GM12872 (cell line): Measurements from ENCODE around the gene PDX1.

Experiments used
- TF ChIP-seq, protein P1 (sequence below): IDR thresholded peaks from 3 replicates; pipeline ENCODE4 v1.5.1; 2011; ENCODE audit warnings: low read depth, mild to moderate bottlenecking, low read length, moderate library complexity; ENCODE audit not compliant: insufficient read depth

The PDX1 gene

DNA sequence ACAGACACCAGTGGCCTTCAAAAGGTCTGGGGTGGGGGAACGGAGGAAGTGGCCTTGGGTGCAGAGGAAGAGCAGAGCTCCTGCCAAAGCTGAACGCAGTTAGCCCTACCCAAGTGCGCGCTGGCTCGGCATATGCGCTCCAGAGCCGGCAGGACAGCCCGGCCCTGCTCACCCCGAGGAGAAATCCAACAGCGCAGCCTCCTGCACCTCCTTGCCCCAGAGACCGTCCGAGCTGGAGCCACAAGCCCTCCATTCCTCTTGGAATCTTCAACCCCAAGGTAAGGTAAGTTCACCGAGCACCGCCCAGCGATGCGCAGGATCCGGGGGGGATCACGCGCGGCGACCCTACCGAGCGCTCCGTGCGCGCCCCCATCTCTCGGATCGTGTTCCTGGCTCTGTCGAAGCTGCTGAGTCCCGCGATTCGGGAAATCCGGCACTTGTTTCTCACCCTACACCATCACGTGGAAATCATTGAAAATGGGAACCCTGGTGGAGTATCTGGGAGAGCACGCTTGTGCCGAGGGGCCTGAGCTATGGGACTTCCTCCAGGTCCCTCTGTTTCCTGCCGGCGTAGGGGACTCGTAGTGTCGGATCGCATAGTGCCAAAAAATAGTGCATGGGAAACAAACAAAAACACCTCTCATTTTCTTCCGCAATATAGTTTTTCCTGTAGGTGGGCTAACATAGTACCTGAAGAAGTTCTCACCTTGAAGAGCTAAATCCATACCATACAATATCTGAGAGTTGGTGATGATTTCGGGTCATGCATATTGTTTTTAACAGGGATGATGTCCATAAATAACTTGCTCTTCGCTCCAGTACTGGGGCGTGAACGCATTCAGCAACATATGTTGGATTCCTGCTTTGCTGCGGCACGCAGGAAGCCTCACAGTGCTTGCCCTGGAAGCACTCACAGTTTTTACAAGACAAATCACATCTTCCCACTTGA is 9.3 kb downstream of the PDX1 start:
- TF ChIP-seq, protein P1, sequence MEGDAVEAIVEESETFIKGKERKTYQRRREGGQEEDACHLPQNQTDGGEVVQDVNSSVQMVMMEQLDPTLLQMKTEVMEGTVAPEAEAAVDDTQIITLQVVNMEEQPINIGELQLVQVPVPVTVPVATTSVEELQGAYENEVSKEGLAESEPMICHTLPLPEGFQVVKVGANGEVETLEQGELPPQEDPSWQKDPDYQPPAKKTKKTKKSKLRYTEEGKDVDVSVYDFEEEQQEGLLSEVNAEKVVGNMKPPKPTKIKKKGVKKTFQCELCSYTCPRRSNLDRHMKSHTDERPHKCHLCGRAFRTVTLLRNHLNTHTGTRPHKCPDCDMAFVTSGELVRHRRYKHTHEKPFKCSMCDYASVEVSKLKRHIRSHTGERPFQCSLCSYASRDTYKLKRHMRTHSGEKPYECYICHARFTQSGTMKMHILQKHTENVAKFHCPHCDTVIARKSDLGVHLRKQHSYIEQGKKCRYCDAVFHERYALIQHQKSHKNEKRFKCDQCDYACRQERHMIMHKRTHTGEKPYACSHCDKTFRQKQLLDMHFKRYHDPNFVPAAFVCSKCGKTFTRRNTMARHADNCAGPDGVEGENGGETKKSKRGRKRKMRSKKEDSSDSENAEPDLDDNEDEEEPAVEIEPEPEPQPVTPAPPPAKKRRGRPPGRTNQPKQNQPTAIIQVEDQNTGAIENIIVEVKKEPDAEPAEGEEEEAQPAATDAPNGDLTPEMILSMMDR, result no peak

GRCh38 chr13:27929868-27930267 is 10.1 kb downstream of the PDX1 start:
- TF ChIP-seq, protein P1, result no peak

DNA sequence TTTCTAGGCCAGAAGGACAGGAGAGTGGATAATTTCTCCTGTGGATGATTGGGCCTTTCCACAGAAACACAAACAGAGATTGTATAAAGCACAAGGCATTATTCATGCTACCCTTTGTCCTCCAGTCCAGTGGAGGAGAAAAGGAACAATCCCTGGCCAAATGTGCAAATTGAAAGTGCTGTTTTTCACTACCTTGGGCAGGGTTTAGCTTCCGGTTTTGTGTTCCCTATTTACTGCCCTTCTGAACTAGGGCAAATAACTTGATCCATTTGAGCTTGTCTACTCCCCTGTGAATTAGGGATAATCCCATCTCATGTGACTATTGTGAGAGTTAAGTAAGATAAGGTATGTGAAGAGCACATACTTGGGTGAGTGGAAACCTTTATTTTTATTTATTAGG is 13.3 kb downstream of the PDX1 start:
- TF ChIP-seq, protein P1, result no peak

DNA sequence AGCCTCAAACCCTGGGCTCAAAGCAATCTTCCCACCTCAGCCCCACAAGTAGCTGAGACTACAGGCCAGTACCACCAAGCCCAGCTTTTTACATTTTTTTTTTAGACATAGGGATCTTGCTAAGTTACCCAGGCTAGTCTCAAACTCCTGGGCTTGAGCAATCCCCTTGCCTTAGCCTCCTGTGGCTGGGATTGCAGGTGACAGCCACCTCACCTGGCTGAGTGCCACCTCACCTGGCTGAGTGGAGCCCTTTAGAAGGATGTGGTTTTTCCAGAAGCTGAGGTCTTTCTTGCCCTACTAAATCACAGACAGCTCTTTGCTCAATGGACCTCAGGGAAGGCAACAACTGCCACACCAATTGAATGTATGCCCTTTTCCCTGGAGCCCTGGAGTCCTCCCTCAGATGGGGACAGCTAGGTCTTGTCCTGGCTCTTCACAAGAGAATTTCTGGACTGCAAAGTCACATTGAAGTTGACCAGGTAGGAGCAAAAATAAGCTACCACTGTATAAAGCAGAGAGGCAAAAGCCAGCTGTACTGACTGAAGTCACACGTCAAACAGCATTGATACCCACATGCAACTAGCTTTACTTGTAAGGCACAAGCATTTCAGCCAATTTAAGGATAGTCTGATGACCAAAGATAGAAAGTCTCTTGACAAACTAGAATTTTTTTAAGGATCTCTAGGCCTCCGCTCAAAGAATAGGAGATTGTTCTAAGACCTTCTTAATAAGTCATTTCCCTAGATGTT is 14.0 kb downstream of the PDX1 start:
- TF ChIP-seq, protein P1, result no peak

DNA sequence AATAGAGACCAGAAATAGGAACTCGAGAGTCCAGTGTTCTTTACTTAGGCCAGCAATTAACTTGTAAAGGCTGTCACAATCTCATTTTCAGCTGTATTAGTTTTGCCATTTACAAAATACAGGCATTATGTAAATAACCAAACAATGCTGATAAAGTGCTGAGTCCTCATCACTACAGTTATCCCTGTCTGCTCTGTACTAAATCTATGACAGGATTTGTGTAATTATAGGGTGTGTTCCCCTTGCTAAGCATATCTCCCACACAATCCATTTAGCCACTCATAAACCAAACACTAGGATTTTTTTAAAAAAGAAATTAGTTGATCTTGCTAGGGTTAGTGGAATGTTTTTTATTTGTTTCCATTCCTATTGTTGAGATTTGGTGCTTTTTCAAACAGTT is 23.2 kb downstream of the PDX1 start:
- TF ChIP-seq, protein P1, result no peak

DNA sequence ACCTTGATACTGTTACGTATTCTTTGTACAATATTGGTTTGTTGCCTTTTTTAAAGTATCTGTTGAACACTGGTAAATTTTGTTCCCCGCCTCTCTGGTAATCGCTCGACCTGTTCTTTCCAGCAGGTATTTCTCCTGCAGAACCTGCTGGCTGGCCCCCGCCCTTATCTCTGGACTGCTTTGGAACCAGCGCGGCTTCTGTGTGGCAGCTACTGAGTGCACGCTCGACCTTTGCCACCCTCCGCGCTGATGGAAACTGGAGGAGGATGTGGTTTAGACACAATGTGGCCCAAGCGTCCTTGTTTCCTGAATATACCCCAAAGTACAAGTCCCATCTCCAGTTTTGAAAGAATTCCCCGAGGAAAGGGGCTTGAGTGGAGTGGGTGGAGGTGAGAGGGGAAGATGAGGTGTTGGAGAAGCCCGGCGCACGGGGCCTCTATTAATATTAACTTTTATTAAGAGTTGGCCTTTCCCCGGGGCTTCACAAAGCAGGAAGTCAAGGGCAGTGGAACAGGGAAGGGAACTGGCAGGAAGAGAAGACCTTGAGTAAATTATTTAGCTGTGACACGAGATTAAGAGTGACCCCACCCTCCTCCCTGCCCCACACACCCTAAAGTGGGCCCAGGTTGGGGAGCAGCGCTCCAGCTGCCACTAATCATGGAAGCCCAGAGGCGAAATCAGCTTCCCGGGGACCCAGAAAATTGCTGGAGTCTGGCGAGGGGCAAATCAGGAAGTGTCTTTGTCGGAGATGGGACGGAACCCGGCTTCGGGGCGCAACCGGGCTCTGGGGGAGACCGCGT is 33.3 kb downstream of the PDX1 start:
- TF ChIP-seq, protein P1, result no peak
